Keratinocyte (primary cell): ENCODE results near the gene ARRB1. TPM values are rescaled to one million over a fixed set of nuclear protein-coding genes. Genes with fewer than 3 reads are reported as not detected.

ENCODE experiments used
- DNase-seq: peaks from one replicate; pipeline ENCODE4 v3.0.0-alpha.2; 2011; ENCODE audit warnings: low read depth, missing footprints, low spot score
- FAIRE-seq: peaks from 2 replicates; lab custom pipeline; 2011; peaks lifted over from hg19 to GRCh38; lab: Jason Lieb, UNC
- H2AFZ ChIP-seq: 2 replicates; pipeline ENCODE4 v1.6.0; 2012; ENCODE audit warnings: low read length, control low read depth, inconsistent platforms; ENCODE audit not compliant: control insufficient read depth
- H3K27ac ChIP-seq: 2 replicates; pipeline ENCODE4 v1.5.1; 2011; ENCODE audit warnings: low read length; ENCODE audit not compliant: control insufficient read depth, insufficient read depth
- H3K27me3 ChIP-seq: 3 replicates; pipeline ENCODE4 v1.6.0; 2011; ENCODE audit warnings: low read length; ENCODE audit not compliant: control insufficient read depth, insufficient read depth; ENCODE audit errors: extremely low read depth
- H3K36me3 ChIP-seq, 2 experiments: 2 replicates in 1 of 2; 3 replicates in 1 of 2; pipeline ENCODE4 v1.5.1; 2011; ENCODE audit warnings: low read length in 2 of 2, mild to moderate bottlenecking in 1 of 2; ENCODE audit not compliant: control insufficient read depth in 2 of 2, insufficient read depth in 2 of 2; ENCODE audit errors: extremely low read depth in 1 of 2
- H3K4me1 ChIP-seq: 3 replicates; pipeline ENCODE4 v1.5.1; 2011; ENCODE audit warnings: low read length; ENCODE audit not compliant: control insufficient read depth, insufficient read depth; ENCODE audit errors: extremely low read depth
- H3K4me2 ChIP-seq: 3 replicates; pipeline ENCODE4 v1.6.0; 2011; ENCODE audit warnings: low read depth, low read length; ENCODE audit not compliant: control insufficient read depth, insufficient read depth; ENCODE audit errors: extremely low read depth
- H3K4me3 ChIP-seq, 3 experiments: fragments of 200-600 bp in 1 of 3; sonication (generic) in 1 of 3; 2 replicates in 2 of 3; 3 replicates in 1 of 3; pipeline ENCODE4 v1.5.1; 2011 to 2016; ENCODE audit warnings: low read length in 3 of 3, mild to moderate bottlenecking in 3 of 3, control low read depth in 2 of 3, inconsistent platforms in 1 of 3, low read depth in 1 of 3, mixed read lengths in 1 of 3, mixed run types in 1 of 3, moderate library complexity in 1 of 3; ENCODE audit not compliant: control insufficient read depth in 2 of 3, insufficient read depth in 2 of 3; ENCODE audit errors: extremely low read depth in 1 of 3
- H3K79me2 ChIP-seq: 2 replicates; pipeline ENCODE4 v1.6.0; 2012; ENCODE audit warnings: low read length; ENCODE audit not compliant: control insufficient read depth, insufficient read depth
- H3K9ac ChIP-seq: 3 replicates; pipeline ENCODE4 v1.6.0; 2011; ENCODE audit warnings: low read length; ENCODE audit not compliant: control insufficient read depth, insufficient read depth; ENCODE audit errors: extremely low read depth
- H3K9me1 ChIP-seq: 3 replicates; pipeline ENCODE4 v1.6.0; 2011; ENCODE audit warnings: low read length; ENCODE audit not compliant: control insufficient read depth, insufficient read depth; ENCODE audit errors: extremely low read depth
- H3K9me3 ChIP-seq: 2 replicates; pipeline ENCODE4 v1.5.1; 2012; ENCODE audit warnings: low read depth, low read length; ENCODE audit not compliant: control insufficient read depth
- H4K20me1 ChIP-seq: 3 replicates; pipeline ENCODE4 v1.6.0; 2011; ENCODE audit warnings: low read length; ENCODE audit not compliant: control insufficient read depth, insufficient read depth; ENCODE audit errors: extremely low read depth
- EZH2 ChIP-seq: IDR thresholded peaks from one replicate; pipeline ENCODE4 v1.6.1; 2012; ENCODE audit warnings: inconsistent platforms, mild to moderate bottlenecking, low read length, moderate library complexity
- dilution Hi-C: fragments of 300-500 bp; cut with MboI; formaldehyde crosslinking; loops from one replicate; pipeline ENCODE4 v1.7.0; 2020; ENCODE audit warnings: low sequenced_read_pairs; ENCODE audit not compliant: extremely low pct_ligation_motif_present
- polyA plus RNA-seq, 5 experiments: library from polyadenylated mRNA; depleted of rRNA in 3 of 5; stranded (reverse) in 3 of 5; stranded (forward) in 1 of 5; unstranded in 1 of 5; fragments of >200 nt; gene quantifications; 1 replicate in 1 of 5; 2 replicates in 3 of 5; 3 replicates in 1 of 5; pipeline versions ENCODE4 v1.2.1 to v1.2.3, GENCODE V29; 2011 to 2012; ENCODE audit warnings: missing spikeins in 2 of 5, low read depth in 1 of 5, low replicate concordance in 1 of 5
- TF ChIP-seq, protein P1 (sequence below), 3 experiments: IDR thresholded peaks in 1 of 3; conservative IDR thresholded peaks in 1 of 3; optimal IDR thresholded peaks in 1 of 3; 2 replicates in 2 of 3; 3 replicates in 1 of 3; pipeline versions ENCODE3 to v1.5.1; 2011; ENCODE audit warnings: low read length in 3 of 3, mild to moderate bottlenecking in 3 of 3, moderate library complexity in 2 of 3, control low read depth in 1 of 3, inconsistent platforms in 1 of 3; ENCODE audit not compliant: insufficient read depth in 2 of 3; ENCODE audit errors: extremely low read depth in 1 of 3

Gene ARRB1
- polyA plus RNA-seq, 1 donor (not counting 4 experiments of a cell fraction or from before 2014, with no cell fraction given): 0.94 TPM

DNA sequence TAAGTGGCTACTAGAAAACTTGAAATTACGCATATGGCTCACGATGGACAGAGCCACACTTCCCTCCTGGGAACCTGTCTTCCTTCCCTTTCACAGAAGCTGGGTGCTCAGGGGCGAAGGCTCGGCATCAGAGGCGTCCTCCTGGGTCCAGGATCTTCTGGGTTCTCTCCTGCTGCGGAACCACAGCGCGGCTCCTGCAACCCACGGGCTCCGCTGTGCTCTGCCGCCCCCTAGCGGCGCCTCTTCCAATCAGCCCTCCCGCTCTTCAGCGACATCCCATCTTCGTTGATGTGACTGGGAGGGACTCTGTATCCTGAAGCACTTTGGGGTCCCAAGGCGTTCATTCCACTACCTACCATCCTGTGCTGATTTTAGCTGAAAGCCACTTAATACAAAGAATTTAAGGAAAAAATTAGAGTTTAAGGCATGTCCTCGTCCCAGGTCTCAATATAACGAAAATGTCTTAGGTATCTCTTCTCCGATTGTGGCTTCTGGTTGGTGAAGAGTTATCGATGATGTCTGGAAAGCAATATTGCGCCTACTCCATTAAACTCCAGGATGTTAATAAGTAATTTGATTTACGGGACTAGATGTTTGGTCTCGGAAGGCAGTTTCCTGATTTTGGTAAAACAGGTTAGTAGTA lies 33.1 kb upstream of the ARRB1 start:
- no peak overlapping the region for H3K9ac ChIP-seq
- TF ChIP-seq, protein P1, sequence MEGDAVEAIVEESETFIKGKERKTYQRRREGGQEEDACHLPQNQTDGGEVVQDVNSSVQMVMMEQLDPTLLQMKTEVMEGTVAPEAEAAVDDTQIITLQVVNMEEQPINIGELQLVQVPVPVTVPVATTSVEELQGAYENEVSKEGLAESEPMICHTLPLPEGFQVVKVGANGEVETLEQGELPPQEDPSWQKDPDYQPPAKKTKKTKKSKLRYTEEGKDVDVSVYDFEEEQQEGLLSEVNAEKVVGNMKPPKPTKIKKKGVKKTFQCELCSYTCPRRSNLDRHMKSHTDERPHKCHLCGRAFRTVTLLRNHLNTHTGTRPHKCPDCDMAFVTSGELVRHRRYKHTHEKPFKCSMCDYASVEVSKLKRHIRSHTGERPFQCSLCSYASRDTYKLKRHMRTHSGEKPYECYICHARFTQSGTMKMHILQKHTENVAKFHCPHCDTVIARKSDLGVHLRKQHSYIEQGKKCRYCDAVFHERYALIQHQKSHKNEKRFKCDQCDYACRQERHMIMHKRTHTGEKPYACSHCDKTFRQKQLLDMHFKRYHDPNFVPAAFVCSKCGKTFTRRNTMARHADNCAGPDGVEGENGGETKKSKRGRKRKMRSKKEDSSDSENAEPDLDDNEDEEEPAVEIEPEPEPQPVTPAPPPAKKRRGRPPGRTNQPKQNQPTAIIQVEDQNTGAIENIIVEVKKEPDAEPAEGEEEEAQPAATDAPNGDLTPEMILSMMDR (optimal IDR thresholded peaks at IDR 0.05 in 1 of 3, IDR thresholded peaks at IDR 0.05 in 1 of 3, conservative IDR thresholded peaks at IDR 0.05 in 1 of 3; ENCODE audit: extremely low read depth in 1 of 3, insufficient read depth in 2 of 3, low read length in 3 of 3): peak; percentile 96 to 98 (median 97)
- no peak for TF ChIP-seq EZH2
- no peaks in the 10 kb centered on the region for H3K27me3 ChIP-seq
- H3K9me1 ChIP-seq: no peaks in the 10 kb centered on the region
- no peaks in the 10 kb centered on the region for H3K36me3 ChIP-seq
- H3K4me1 ChIP-seq: peaks cover 9% of the 10 kb centered on the region
- FAIRE-seq (no peak), DNase-seq (no peak)
- no peaks in the 10 kb centered on the region for H3K79me2 ChIP-seq
- no peaks in the 10 kb centered on the region for H3K9me3 ChIP-seq
- no peak overlapping the region for H3K4me3 ChIP-seq
- H2AFZ ChIP-seq: no peak overlapping the region
- dilution Hi-C loops: no loop called here
- H4K20me1 ChIP-seq: no peaks in the 10 kb centered on the region
- H3K27ac ChIP-seq: no peak overlapping the region
- H3K4me2 ChIP-seq: no peak overlapping the region

DNA sequence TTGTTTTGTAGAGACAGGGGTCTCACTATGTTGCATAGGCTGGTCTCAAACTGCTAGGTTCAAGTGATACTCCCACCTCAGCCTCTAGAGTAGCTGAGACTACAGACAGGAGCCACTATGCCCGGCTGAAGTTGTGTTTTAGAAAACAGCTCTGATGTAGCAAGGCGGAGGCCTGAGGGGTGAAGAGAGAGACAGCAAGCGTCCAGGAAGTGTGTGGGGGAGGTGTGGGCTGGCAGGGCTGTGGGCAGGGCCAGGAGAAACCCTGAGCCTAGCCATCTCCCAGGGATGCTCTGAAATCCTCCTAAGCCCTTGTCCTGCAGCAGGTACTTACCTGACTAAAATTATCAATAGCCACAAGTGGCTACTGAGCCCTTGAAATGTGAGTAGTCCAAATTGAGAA lies 31.8 kb upstream of the ARRB1 start:
- Histone ChIP-seq H4K20me1 (no peaks in the 10 kb centered on the region), H3K4me3 (no peak overlapping the region), H3K4me1 (peaks cover 4% of the 10 kb centered on the region), H3K36me3 (no peaks in the 10 kb centered on the region), H3K27ac (no peak overlapping the region), H3K79me2 (no peaks in the 10 kb centered on the region), H2AFZ (no peak overlapping the region), H3K9me3 (no peaks in the 10 kb centered on the region), H3K4me2 (no peak overlapping the region), H3K9me1 (no peaks in the 10 kb centered on the region), H3K9ac (no peak overlapping the region), H3K27me3 (no peaks in the 10 kb centered on the region)
- FAIRE-seq: no peak
- no peak for TF ChIP-seq EZH2
- TF ChIP-seq, protein P1 (optimal IDR thresholded peaks at IDR 0.05 in 1 of 3, IDR thresholded peaks at IDR 0.05 in 1 of 3, conservative IDR thresholded peaks at IDR 0.05 in 1 of 3; ENCODE audit: extremely low read depth in 1 of 3, insufficient read depth in 2 of 3, low read length in 3 of 3): no peak
- dilution Hi-C loops: no loop called here
- DNase-seq: no peak
